NCI-H2107 (cell line): ENCODE data around the gene ARFGAP2.
"Not testable (repeated sequence)": the region's sequence is repeated elsewhere in the genome, so short reads cannot be mapped to it uniquely, and the experiment has no call there.

ENCODE experiments used
- DNase-seq: peaks from one replicate; lab custom pipeline; 2025; lab: John Stamatoyannopoulos, UW

ARFGAP2 gene

DNA sequence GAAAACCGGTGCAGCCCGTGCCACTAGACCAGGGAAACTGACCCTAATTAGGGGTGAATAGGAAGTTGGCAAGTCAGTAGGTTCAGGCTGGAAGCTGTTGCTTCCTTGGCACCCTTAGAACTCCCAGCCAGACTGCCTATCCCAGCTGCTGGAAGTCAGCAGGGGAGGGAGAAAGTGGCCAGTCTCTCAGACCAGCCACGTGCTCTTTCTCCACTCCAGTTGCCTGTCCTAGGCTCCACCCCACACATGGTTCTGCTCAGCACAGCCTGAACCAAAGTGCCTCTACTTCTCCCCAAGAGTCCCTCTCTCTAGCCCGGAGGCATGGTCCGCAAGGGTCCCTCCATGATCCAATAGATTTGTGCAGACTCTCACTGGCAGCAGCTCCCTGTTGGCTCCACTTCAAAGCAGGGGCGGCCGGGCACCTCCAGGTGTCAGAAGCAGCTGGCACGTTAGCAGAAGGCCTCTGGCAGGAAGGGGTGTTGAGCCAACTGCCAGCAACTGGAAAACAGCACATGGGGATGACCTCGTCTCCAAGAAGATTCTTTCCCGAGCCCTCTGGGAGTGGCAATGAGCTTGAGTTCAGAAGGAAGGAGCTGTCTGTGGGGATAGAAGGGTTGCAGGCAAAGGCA is 27.7 kb downstream of the ARFGAP2 start:
- no peak for DNase-seq

- no peak for DNase-seq
Observed at GRCh38 chr11:47148270-47148669, 28.4 kb downstream of the ARFGAP2 start.

DNA sequence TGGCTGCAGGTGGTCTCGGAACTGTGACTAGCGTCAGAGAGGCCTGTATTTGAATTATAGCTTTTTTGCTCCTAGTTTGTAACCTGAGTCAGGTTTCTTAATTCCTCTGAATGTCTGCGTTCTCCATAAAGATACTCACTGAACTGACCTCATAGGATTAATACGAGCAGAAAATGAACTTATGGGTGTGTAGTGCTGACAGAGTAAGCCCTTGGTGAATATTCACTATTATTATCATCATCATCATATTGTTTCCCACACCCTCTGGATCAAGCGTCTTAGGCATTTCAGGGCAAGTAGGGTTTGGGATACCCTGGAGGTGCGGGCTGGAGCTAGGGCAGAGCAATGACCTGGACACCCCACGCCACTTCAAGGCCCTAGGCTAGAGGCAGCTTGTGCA is 29.0 kb downstream of the ARFGAP2 start:
- no peak for DNase-seq

DNA sequence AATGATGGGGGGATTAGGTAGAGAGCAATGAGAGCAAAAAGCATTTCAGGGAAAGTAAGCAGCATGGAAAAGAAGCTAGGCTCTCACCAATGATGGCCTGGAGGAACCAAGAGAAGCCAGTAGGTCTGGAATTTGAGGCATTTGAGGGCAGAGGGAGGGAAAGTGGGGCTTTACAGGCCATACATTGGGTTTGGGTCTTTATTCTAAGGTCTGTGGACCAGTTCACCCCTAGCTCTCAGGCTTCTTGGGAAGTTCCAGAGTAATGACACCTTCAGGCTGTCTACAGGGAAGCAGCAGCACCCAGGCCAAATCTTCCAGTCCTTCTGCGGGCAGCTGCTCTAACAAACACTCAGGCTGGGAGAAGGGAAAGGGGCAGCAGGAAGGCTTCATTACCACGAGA is 29.4 kb downstream of the ARFGAP2 start:
- DNase-seq: no peak

- no peak for DNase-seq
Observed at GRCh38 chr11:47144541-47144940, 32.1 kb downstream of the ARFGAP2 start.

DNA sequence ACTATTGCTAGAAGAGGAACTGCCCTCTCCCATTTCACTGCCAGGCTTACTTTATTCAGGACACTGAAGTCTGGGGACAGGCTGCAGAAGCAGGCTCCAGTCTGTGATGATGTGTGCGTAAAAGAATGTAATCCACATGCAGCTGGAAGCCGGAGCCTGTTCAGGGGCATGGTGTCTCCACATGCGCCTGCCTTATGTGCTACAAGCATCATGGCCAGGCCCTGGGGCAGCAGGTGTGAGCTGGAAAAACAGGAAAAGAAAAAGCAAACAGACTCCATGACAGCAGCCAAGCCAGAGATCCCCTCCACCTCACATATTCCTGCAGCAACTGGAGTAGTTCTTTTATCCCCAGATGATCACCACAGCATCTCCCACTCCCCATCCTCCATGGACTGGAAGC is 33.4 kb downstream of the ARFGAP2 start:
- no peak for DNase-seq

DNA sequence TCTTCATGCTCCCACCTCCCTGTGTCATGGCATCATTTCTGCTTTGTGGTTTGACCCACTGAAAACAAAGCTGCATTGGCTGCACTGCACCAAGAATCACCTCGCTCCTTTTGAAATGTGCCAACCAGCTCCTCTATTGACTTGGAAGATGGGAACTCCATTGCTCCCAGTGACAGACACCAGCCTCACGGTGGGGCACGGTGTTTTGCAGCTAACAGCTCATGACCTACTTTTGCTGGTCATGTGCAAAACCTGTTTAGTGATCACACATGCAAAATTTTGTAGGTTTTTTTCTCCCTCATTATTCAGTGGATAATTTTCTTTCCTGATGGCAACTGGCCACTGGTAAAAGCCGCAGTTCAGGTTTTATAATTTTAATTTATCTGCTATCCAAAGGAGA is 36.8 kb downstream of the ARFGAP2 start:
- no peak for DNase-seq

DNA sequence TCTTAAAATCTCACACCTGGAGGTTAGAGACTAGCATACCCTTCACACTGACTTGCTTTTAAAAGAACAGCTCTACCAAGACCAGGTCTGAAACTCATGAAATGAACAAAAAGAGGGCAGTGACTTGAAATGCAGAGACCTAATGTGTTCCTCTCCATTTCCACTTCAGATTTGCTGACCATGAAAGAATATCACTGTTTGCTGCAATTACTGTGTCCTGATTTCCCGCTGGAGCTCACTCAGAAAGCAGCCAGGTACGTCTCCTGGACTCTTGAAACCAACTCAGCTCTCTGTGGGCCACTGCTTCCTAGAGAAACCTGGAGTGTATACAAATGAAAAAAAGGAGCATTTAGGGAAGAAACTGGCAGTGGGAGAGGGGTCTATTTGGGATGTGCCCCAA is 39.2 kb downstream of the ARFGAP2 start:
- no peak for DNase-seq

DNA sequence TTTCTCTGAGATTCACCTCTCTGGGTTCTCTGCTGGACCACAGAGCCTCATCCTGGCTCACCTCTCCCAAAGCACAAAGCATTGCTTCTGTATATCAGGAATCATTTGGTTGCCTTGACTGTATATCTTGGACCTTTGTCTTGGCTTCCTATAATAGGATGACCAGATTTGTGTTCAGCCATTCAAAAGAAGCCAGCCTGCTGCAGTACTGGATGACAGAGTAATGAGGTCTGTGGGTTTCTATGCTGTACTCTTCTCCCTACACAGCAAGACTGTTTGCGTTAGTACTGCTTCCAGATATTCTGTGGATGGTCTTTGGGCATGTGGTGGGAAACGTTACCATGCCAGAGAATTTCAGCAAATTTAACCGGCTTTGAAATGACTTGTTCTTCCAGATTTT is 39.8 kb downstream of the ARFGAP2 start:
- DNase-seq: no peak

GRCh38 chr11:47136327-47136726 is 40.4 kb downstream of the ARFGAP2 start:
- no peak for DNase-seq

DNA sequence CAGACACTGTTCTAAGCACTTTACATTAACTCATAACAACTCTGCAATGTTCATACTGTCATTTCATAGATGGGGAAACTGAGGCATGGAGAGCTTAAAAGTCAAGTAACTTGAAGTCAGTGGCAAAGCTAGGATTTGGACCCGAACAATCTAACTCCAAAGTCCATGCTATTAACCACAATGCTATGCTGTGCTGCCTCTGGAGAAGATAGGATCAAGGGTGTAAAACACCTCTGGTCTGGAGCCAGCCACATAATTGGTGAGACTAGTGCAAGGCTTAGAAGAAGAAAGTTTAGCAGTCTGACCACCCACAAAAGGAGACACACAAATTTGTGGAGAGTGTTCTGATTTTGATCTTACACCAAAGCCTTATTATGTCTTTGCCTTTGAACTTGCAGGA is 43.7 kb downstream of the ARFGAP2 start:
- DNase-seq: no peak

- no peak for DNase-seq
Observed at GRCh38 chr11:47132490-47132889, 44.2 kb downstream of the ARFGAP2 start.

- DNase-seq: no peak
Observed at GRCh38 chr11:47131136-47131535, 45.5 kb downstream of the ARFGAP2 start.

GRCh38 chr11:47130543-47130942 is 46.1 kb downstream of the ARFGAP2 start:
- no peak for DNase-seq

- no peak for DNase-seq
Observed at GRCh38 chr11:47127213-47127612, 49.5 kb downstream of the ARFGAP2 start.

GRCh38 chr11:47125083-47125482 is 51.6 kb downstream of the ARFGAP2 start:
- no peak for DNase-seq

DNA sequence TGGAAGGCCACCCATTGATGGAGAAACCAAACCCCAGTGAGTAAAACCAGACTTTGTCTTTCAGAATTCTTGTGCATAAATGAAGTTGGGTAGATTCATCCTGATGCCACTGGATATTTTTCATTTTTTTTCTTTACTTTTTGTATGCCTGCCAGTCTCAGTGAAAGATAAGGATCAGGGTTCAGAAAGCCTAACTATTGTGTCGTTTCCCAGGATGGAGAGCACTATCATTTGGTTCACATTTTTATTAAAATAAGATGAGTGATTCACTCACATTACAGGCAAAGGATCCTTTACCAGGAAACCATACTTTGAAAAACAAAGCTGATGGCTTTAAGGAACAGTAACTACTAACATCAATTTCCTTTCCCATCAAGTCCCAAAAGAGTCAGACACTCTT is 52.0 kb downstream of the ARFGAP2 start:
- DNase-seq: no peak

- DNase-seq: no peak
Observed at GRCh38 chr11:47123094-47123493, 53.6 kb downstream of the ARFGAP2 start.

DNA sequence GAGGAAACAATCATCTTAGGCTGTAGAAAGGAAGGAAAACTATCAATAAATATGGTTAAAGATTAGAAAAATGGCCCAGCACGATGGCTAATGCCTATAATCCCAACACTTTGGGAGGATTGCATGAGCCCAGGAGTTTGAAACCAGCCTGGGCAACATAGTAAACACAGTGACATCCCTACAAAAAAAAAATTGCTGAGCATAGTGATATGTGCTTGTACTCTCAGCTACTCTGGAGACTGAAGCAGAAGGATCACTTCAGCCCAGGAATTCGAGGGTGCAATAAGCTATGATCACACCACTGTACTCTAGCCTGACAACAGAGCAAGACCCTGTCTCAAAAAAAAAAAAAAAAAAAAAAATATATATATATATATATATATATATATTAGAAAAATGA is 54.9 kb downstream of the ARFGAP2 start:
- DNase-seq: no peak

- DNase-seq: no peak
Observed at GRCh38 chr11:47121056-47121455, 55.6 kb downstream of the ARFGAP2 start.

GRCh38 chr11:47118958-47119688 is 57.6 kb downstream of the ARFGAP2 start:
- DNase-seq: not testable (repeated sequence)
